ENCODE data around the gene TSGA10IP. TPM values are rescaled to one million over a fixed set of nuclear protein-coding genes. Genes with fewer than 3 reads are reported as not detected.

Gene TSGA10IP
- total RNA-seq, 4 donors from 2014 or later = not detected

DNA sequence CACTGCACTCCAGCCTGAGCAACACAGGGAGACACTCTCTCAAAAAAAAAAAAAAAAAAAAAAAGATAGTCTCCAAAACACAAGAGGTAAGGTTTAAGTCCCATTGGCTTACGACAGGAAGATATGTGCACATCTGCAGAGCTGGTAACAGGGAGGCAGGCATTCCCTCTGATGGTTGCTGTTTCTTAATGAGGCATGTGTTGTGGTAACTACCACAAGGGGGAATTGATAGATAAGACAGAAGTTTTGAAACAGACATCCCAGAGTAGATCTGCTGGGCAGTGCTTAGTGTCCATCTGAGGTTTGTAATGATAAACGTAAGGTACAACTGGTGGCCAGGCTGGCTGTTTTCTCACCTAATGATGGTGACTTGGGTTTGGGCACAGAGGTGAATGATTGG lies 52.0 kb downstream of the TSGA10IP start:
- TF ChIP-seq POLR2A (IDR thresholded peaks at IDR 0.05) = no peak
- TF ChIP-seq EP300 (IDR thresholded peaks at IDR 0.05) = no peak
- TF ChIP-seq, protein P1, sequence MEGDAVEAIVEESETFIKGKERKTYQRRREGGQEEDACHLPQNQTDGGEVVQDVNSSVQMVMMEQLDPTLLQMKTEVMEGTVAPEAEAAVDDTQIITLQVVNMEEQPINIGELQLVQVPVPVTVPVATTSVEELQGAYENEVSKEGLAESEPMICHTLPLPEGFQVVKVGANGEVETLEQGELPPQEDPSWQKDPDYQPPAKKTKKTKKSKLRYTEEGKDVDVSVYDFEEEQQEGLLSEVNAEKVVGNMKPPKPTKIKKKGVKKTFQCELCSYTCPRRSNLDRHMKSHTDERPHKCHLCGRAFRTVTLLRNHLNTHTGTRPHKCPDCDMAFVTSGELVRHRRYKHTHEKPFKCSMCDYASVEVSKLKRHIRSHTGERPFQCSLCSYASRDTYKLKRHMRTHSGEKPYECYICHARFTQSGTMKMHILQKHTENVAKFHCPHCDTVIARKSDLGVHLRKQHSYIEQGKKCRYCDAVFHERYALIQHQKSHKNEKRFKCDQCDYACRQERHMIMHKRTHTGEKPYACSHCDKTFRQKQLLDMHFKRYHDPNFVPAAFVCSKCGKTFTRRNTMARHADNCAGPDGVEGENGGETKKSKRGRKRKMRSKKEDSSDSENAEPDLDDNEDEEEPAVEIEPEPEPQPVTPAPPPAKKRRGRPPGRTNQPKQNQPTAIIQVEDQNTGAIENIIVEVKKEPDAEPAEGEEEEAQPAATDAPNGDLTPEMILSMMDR (IDR thresholded peaks at IDR 0.05) = no peak
- no peak for TF ChIP-seq POLR2AphosphoS5 (IDR thresholded peaks at IDR 0.05)
- Histone ChIP-seq H3K27ac (no peak overlapping the region), H3K36me3 (peaks cover 40% of the 10 kb centered on the region), H3K9me3 (no peaks in the 10 kb centered on the region), H3K4me3 (no peak overlapping the region), H3K4me1 (peaks cover 15% of the 10 kb centered on the region), H3K27me3 (no peaks in the 10 kb centered on the region)
- DNase-seq (ENCODE audit: low spot score in 2 of 2) = no peak
- WGBS = 82% methylated on average over 2 of the region's 2 CpGs

DNA sequence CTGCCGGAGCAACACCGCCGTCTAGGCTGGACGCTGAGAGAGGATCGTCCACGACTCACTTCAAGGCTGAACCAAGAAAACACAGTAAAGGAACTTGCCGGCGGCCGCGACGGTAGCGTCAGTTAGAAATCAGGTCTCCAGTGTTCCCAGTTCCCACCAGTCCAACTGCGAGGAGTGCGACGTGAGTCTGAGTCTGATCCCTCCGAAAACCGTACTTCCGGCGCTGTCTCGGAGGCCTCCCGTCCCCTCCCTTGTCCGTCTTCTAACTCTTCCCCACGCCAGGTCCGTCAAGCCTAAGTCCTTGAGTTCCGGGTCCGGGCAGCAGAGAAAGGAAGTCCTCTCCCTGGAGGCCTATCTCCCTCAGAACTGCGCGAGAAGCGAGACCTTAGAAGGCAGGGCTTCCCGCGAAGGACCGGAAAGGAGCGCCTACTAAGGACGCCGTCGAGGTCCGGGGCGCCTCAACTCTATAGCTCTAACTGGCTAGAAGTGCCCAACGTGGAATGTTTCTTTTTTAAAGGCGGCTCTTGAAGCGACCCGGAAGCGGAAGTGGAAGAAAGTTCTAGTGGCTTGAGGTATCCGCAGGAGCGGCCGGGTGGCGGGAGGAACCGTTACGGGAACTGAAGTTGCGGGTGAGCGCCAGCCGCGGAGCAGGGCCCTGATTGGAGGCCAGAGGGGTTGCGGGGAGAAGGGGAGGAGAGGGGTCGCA lies 56.8 kb downstream of the TSGA10IP start, which contains the start of the genes BANF1 and EIF1AD:
TSS of gene BANF1 (plus strand) at position 562 of the 706 bp plus-strand sequence. CDS start 748 bp downstream, outside the sequence.
TSS of gene EIF1AD (minus strand) at position 216 of the 706 bp plus-strand sequence. CDS start 1,768 bp downstream, outside the sequence.
- peak; percentile 96 for DNase-seq (ENCODE audit: low spot score in 2 of 2)
- Histone ChIP-seq H3K27me3 (no peaks in the 10 kb centered on the region), H3K4me1 (peaks cover 25% of the 10 kb centered on the region), H3K9me3 (no peaks in the 10 kb centered on the region), H3K27ac (peak within 1 kb of the TSS; percentile 94), H3K36me3 (peaks cover 45% of the 10 kb centered on the region), H3K4me3 (peak within 1 kb of the TSS; percentile 81)
- 0% methylated on average over 28 of the region's 55 CpGs for WGBS
- TF ChIP-seq POLR2AphosphoS5 (IDR thresholded peaks at IDR 0.05) (peak in 2 of 3 donors; percentile 75 to 98), POLR2A (IDR thresholded peaks at IDR 0.05) (peak; percentile 19 to 64), EP300 (IDR thresholded peaks at IDR 0.05) (no peak)
- TF ChIP-seq, protein P1 (IDR thresholded peaks at IDR 0.05) = no peak

DNA sequence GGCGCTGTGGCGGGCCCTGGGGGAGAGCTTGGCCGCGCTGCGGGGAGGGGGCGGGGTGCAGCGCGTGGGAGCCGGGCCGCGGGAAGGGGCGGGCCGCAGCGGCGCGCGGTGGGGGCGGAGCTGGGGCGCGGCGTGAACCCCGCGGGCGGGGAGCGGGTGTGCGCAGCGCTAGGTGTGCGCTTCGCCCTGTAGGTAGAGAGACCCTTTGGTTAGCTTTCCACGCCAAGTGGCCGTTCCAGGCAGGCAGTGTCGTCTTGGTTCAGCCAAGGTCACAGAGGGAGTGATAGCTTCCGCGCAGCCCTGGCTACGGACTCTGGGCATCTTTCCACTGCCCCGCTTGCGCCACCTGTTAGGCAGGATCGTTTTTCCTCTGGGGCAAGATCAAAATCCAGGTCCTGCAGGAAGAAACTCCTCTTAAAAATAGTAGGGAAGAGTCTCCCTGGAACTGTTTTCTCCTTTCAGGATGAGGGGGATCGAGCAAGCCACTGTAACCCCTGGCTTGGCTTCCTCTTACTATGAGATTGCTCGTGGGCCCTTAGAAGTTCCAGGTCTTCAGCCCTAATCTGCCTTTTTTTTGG lies 57.5 kb downstream of the TSGA10IP start:
- Histone ChIP-seq H3K27me3 (no peaks in the 10 kb centered on the region), H3K27ac (peak overlapping the region; percentile 94), H3K4me3 (peak overlapping the region; percentile 81), H3K9me3 (no peaks in the 10 kb centered on the region), H3K4me1 (peaks cover 28% of the 10 kb centered on the region), H3K36me3 (peaks cover 38% of the 10 kb centered on the region)
- TF ChIP-seq, protein P1 (IDR thresholded peaks at IDR 0.05) = no peak
- TF ChIP-seq POLR2AphosphoS5 (IDR thresholded peaks at IDR 0.05) = no peak
- no peak for TF ChIP-seq EP300 (IDR thresholded peaks at IDR 0.05)
- TF ChIP-seq POLR2A (IDR thresholded peaks at IDR 0.05) = no peak
- WGBS = 0% methylated on average over 12 of the region's 40 CpGs
- DNase-seq (ENCODE audit: low spot score in 2 of 2) = no peak

DNA sequence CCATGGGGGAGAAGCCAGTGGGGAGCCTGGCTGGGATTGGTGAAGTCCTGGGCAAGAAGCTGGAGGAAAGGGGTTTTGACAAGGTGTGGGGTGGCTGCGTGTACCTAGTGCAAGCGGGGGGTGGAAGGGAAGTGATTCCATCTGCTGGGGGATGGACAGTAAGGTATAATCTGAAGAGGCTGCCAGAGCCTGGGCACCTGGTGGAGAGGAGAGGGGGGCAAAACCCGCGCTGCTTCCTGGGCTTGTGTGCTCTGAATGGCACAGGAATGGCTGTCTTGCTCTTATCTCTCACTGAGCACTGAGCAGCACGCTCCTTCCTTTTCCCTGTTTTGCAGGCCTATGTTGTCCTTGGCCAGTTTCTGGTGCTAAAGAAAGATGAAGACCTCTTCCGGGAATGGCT lies 58.0 kb downstream of the TSGA10IP start:
- Histone ChIP-seq H3K27ac (peak overlapping the region; percentile 94), H3K27me3 (no peaks in the 10 kb centered on the region), H3K4me3 (peak overlapping the region; percentile 81), H3K36me3 (peaks cover 33% of the 10 kb centered on the region), H3K4me1 (peaks cover 33% of the 10 kb centered on the region), H3K9me3 (no peaks in the 10 kb centered on the region)
- WGBS = 73% methylated on average over 6 of the region's 6 CpGs
- TF ChIP-seq POLR2AphosphoS5 (IDR thresholded peaks at IDR 0.05) (no peak), EP300 (IDR thresholded peaks at IDR 0.05) (no peak), POLR2A (IDR thresholded peaks at IDR 0.05) (no peak)
- TF ChIP-seq, protein P1 (IDR thresholded peaks at IDR 0.05) = no peak
- DNase-seq (ENCODE audit: low spot score in 2 of 2) = no peak

DNA sequence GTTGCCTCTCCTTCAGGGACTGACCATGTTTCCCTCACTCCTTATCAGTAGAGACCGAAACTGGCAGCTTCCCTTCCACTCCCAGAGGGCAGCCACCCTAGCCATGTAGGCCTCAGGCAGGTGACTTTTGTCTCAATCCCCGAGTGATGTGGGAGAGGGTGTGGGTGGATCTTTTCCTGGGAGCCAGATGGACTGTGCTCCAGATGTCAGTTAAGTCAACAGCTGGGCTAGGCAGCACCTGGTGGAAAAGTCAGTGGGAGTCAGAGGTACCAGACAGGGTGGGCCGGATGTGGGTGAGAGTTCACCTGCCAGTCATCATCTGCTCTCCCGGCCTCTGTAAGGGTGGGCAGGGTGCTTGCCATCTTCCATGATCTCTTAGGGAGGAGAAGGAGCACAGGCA lies 58.9 kb downstream of the TSGA10IP start:
- H3K9me3 ChIP-seq = no peaks in the 10 kb centered on the region
- no peaks in the 10 kb centered on the region for H3K27me3 ChIP-seq
- H3K4me3 ChIP-seq = no peak overlapping the region
- H3K4me1 ChIP-seq = peaks cover 40% of the 10 kb centered on the region
- DNase-seq (ENCODE audit: low spot score in 2 of 2) = no peak
- TF ChIP-seq POLR2AphosphoS5 (IDR thresholded peaks at IDR 0.05) = no peak
- no peak for TF ChIP-seq POLR2A (IDR thresholded peaks at IDR 0.05)
- TF ChIP-seq, protein P1 (IDR thresholded peaks at IDR 0.05) = no peak
- no peak for TF ChIP-seq EP300 (IDR thresholded peaks at IDR 0.05)
- WGBS = 85% methylated on average over 2 of the region's 4 CpGs
- peaks cover 24% of the 10 kb centered on the region for H3K36me3 ChIP-seq
- no peak overlapping the region for H3K27ac ChIP-seq
